GM18526 (cell line): Measurements from ENCODE around the gene IFFO2.

Experiments
- POLR2A ChIP-seq: IDR thresholded peaks from 3 replicates; pipeline ENCODE4 v1.6.1; 2011; ENCODE audit not compliant: insufficient read length; ENCODE audit errors: extremely low read depth

The IFFO2 gene

GRCh38 chr1:18890706-18891425 lies 65.6 kb downstream of the IFFO2 start:
- no peak for TF ChIP-seq POLR2A

- TF ChIP-seq POLR2A, result no peak
Observed at GRCh38 chr1:18886003-18886335, 70.5 kb downstream of the IFFO2 start.

- no peak for TF ChIP-seq POLR2A
Observed at GRCh38 chr1:18885311-18886002, 71.0 kb downstream of the IFFO2 start.

GRCh38 chr1:18884727-18885126 lies 71.7 kb downstream of the IFFO2 start:
- TF ChIP-seq POLR2A, result no peak

GRCh38 chr1:18884419-18884717 lies 72.1 kb downstream of the IFFO2 start:
- TF ChIP-seq POLR2A, result no peak

GRCh38 chr1:18883636-18884418 lies 72.6 kb downstream of the IFFO2 start:
- TF ChIP-seq POLR2A, result no peak

GRCh38 chr1:18883079-18883478 lies 73.4 kb downstream of the IFFO2 start:
- TF ChIP-seq POLR2A, result no peak

- no peak for TF ChIP-seq POLR2A
Observed at GRCh38 chr1:18882486-18882885, 74.0 kb downstream of the IFFO2 start.

GRCh38 chr1:18881642-18882431 lies 74.6 kb downstream of the IFFO2 start:
- TF ChIP-seq POLR2A, result no peak

- no peak for TF ChIP-seq POLR2A
Observed at GRCh38 chr1:18881164-18881563, 75.3 kb downstream of the IFFO2 start.

GRCh38 chr1:18880585-18880984 lies 75.9 kb downstream of the IFFO2 start:
- no peak for TF ChIP-seq POLR2A

- TF ChIP-seq POLR2A, result no peak
Observed at GRCh38 chr1:18879791-18880309, 76.6 kb downstream of the IFFO2 start.

GRCh38 chr1:18879215-18879790 lies 77.2 kb downstream of the IFFO2 start:
- no peak for TF ChIP-seq POLR2A

- TF ChIP-seq POLR2A, result no peak
Observed at GRCh38 chr1:18878538-18879214, 77.8 kb downstream of the IFFO2 start.

GRCh38 chr1:18877282-18877681 lies 79.2 kb downstream of the IFFO2 start:
- no peak for TF ChIP-seq POLR2A

GRCh38 chr1:18876210-18876609 lies 80.3 kb downstream of the IFFO2 start:
- TF ChIP-seq POLR2A, result no peak
